ENCODE results near the gene NMNAT2. TPM values are rescaled to one million over a fixed set of nuclear protein-coding genes. Genes with fewer than 3 reads are reported as not detected.

The NMNAT2 gene
- total and polyA plus RNA-seq, 5 donors from 2014 or later = not detected

GRCh38 chr1:183394435-183394834 is 23.7 kb downstream of the NMNAT2 start:
- Mint-ChIP-seq H3K27ac (no peak overlapping the region), H3K36me3 (no peaks in the 10 kb centered on the region), H3K4me1 (no peaks in the 10 kb centered on the region), H3K4me3 (no peak overlapping the region), H3K27me3 (peaks cover 21% of the 10 kb centered on the region), H3K9me3 (peaks cover 0 to 5% (median 0%) of the 10 kb centered on the region in 7 donors)
- DNase-seq (no peak), ATAC-seq (ENCODE audit: low read depth in 2 of 2) (no peak)
- H3K27me3 ChIP-seq (ENCODE audit: control insufficient read depth, insufficient read depth, low read length) = no peaks in the 10 kb centered on the region
- H3K9me3 ChIP-seq (ENCODE audit: control insufficient read depth in 2 of 2, low read length in 2 of 2) = no peaks in the 10 kb centered on the region
- no peak overlapping the region for H3K4me3 ChIP-seq (ENCODE audit: low read depth, low read length)
- H3K4me1 ChIP-seq (ENCODE audit: control insufficient read depth, insufficient read depth, low read length, poor library complexity, severe bottlenecking) = no peaks in the 10 kb centered on the region
- no peaks in the 10 kb centered on the region for H3K36me3 ChIP-seq (ENCODE audit: control insufficient read depth, insufficient read depth, low read length)
- H3K27ac ChIP-seq (ENCODE audit: insufficient read depth, low read length, poor library complexity, severe bottlenecking) = no peak overlapping the region

GRCh38 chr1:183391863-183392262 is 26.3 kb downstream of the NMNAT2 start:
- no peak overlapping the region for H3K27ac ChIP-seq (ENCODE audit: insufficient read depth, low read length, poor library complexity, severe bottlenecking)
- DNase-seq = no peak
- no peaks in the 10 kb centered on the region for H3K27me3 ChIP-seq (ENCODE audit: control insufficient read depth, insufficient read depth, low read length)
- ATAC-seq (ENCODE audit: low read depth in 2 of 2) = no peak
- H3K36me3 ChIP-seq (ENCODE audit: control insufficient read depth, insufficient read depth, low read length) = no peaks in the 10 kb centered on the region
- H3K9me3 Mint-ChIP-seq = peaks cover 0 to 4% (median 0%) of the 10 kb centered on the region in 7 donors
- peaks cover 18% of the 10 kb centered on the region for H3K27me3 Mint-ChIP-seq
- no peaks in the 10 kb centered on the region for H3K4me1 ChIP-seq (ENCODE audit: control insufficient read depth, insufficient read depth, low read length, poor library complexity, severe bottlenecking)
- no peaks in the 10 kb centered on the region for H3K36me3 Mint-ChIP-seq
- no peak overlapping the region for H3K4me3 ChIP-seq (ENCODE audit: low read depth, low read length)
- no peak overlapping the region for H3K4me3 Mint-ChIP-seq
- H3K4me1 Mint-ChIP-seq = no peaks in the 10 kb centered on the region
- H3K27ac Mint-ChIP-seq = no peak overlapping the region
- H3K9me3 ChIP-seq (ENCODE audit: control insufficient read depth in 2 of 2, low read length in 2 of 2) = no peaks in the 10 kb centered on the region

- peaks cover 0 to 4% (median 0%) of the 10 kb centered on the region in 7 donors for H3K9me3 Mint-ChIP-seq
- no peak overlapping the region for H3K4me3 ChIP-seq (ENCODE audit: low read depth, low read length)
- no peak overlapping the region for H3K27ac Mint-ChIP-seq
- ATAC-seq (ENCODE audit: low read depth in 2 of 2) = no peak
- no peak for DNase-seq
- no peak overlapping the region for H3K27ac ChIP-seq (ENCODE audit: insufficient read depth, low read length, poor library complexity, severe bottlenecking)
- H3K27me3 Mint-ChIP-seq = peaks cover 16% of the 10 kb centered on the region
- no peaks in the 10 kb centered on the region for H3K36me3 ChIP-seq (ENCODE audit: control insufficient read depth, insufficient read depth, low read length)
- H3K27me3 ChIP-seq (ENCODE audit: control insufficient read depth, insufficient read depth, low read length) = peaks cover 3% of the 10 kb centered on the region
- no peaks in the 10 kb centered on the region for H3K4me1 Mint-ChIP-seq
- no peaks in the 10 kb centered on the region for H3K36me3 Mint-ChIP-seq
- H3K4me3 Mint-ChIP-seq = no peak overlapping the region
- no peaks in the 10 kb centered on the region for H3K9me3 ChIP-seq (ENCODE audit: control insufficient read depth in 2 of 2, low read length in 2 of 2)
- no peaks in the 10 kb centered on the region for H3K4me1 ChIP-seq (ENCODE audit: control insufficient read depth, insufficient read depth, low read length, poor library complexity, severe bottlenecking)
Measured at GRCh38 chr1:183390561-183390960, 27.6 kb downstream of the NMNAT2 start.

- Mint-ChIP-seq H3K9me3 (peaks cover 0 to 2% (median 0%) of the 10 kb centered on the region in 7 donors), H3K4me3 (no peak overlapping the region), H3K27ac (no peak overlapping the region), H3K4me1 (no peaks in the 10 kb centered on the region), H3K27me3 (peaks cover 12% of the 10 kb centered on the region), H3K36me3 (no peaks in the 10 kb centered on the region)
- Histone ChIP-seq H3K27me3 (ENCODE audit: control insufficient read depth, insufficient read depth, low read length) (peaks cover 5% of the 10 kb centered on the region), H3K4me1 (ENCODE audit: control insufficient read depth, insufficient read depth, low read length, poor library complexity, severe bottlenecking) (no peaks in the 10 kb centered on the region), H3K36me3 (ENCODE audit: control insufficient read depth, insufficient read depth, low read length) (no peaks in the 10 kb centered on the region), H3K27ac (ENCODE audit: insufficient read depth, low read length, poor library complexity, severe bottlenecking) (no peak overlapping the region), H3K9me3 (ENCODE audit: control insufficient read depth in 2 of 2, low read length in 2 of 2) (no peaks in the 10 kb centered on the region), H3K4me3 (ENCODE audit: low read depth, low read length) (no peak overlapping the region)
- DNase-seq = no peak
- no peak for ATAC-seq (ENCODE audit: low read depth in 2 of 2)
Measured at GRCh38 chr1:183388735-183389134, 29.4 kb downstream of the NMNAT2 start.

GRCh38 chr1:183385340-183386144 is 32.6 kb downstream of the NMNAT2 start:
- ATAC-seq (ENCODE audit: low read depth in 2 of 2) (no peak), DNase-seq (no peak)
- no peaks in the 10 kb centered on the region for H3K4me1 ChIP-seq (ENCODE audit: control insufficient read depth, insufficient read depth, low read length, poor library complexity, severe bottlenecking)
- peaks cover 7% of the 10 kb centered on the region for H3K27me3 ChIP-seq (ENCODE audit: control insufficient read depth, insufficient read depth, low read length)
- no peaks in the 10 kb centered on the region for H3K36me3 ChIP-seq (ENCODE audit: control insufficient read depth, insufficient read depth, low read length)
- peaks cover 27% of the 10 kb centered on the region for H3K27me3 Mint-ChIP-seq
- no peak overlapping the region for H3K4me3 Mint-ChIP-seq
- no peak overlapping the region for H3K4me3 ChIP-seq (ENCODE audit: low read depth, low read length)
- no peak overlapping the region for H3K27ac ChIP-seq (ENCODE audit: insufficient read depth, low read length, poor library complexity, severe bottlenecking)
- H3K9me3 ChIP-seq (ENCODE audit: control insufficient read depth in 2 of 2, low read length in 2 of 2) = no peaks in the 10 kb centered on the region
- no peaks in the 10 kb centered on the region for H3K4me1 Mint-ChIP-seq
- no peaks in the 10 kb centered on the region for H3K36me3 Mint-ChIP-seq
- no peak overlapping the region for H3K27ac Mint-ChIP-seq
- peaks cover 0 to 2% (median 0%) of the 10 kb centered on the region in 7 donors for H3K9me3 Mint-ChIP-seq

GRCh38 chr1:183379951-183380350 is 38.2 kb downstream of the NMNAT2 start:
- H3K36me3 ChIP-seq (ENCODE audit: control insufficient read depth, insufficient read depth, low read length) = no peaks in the 10 kb centered on the region
- peaks cover 3% of the 10 kb centered on the region for H3K27me3 ChIP-seq (ENCODE audit: control insufficient read depth, insufficient read depth, low read length)
- no peaks in the 10 kb centered on the region for H3K36me3 Mint-ChIP-seq
- H3K4me1 ChIP-seq (ENCODE audit: control insufficient read depth, insufficient read depth, low read length, poor library complexity, severe bottlenecking) = no peaks in the 10 kb centered on the region
- DNase-seq (no peak), ATAC-seq (ENCODE audit: low read depth in 2 of 2) (no peak)
- H3K9me3 ChIP-seq (ENCODE audit: control insufficient read depth in 2 of 2, low read length in 2 of 2) = no peaks in the 10 kb centered on the region
- H3K27me3 Mint-ChIP-seq = peaks cover 30% of the 10 kb centered on the region
- no peaks in the 10 kb centered on the region for H3K4me1 Mint-ChIP-seq
- H3K4me3 Mint-ChIP-seq = no peak overlapping the region
- H3K9me3 Mint-ChIP-seq = peaks cover 0 to 3% (median 0%) of the 10 kb centered on the region in 7 donors
- H3K27ac Mint-ChIP-seq = no peak overlapping the region
- no peak overlapping the region for H3K4me3 ChIP-seq (ENCODE audit: low read depth, low read length)
- H3K27ac ChIP-seq (ENCODE audit: insufficient read depth, low read length, poor library complexity, severe bottlenecking) = no peak overlapping the region

GRCh38 chr1:183375381-183375780 is 42.8 kb downstream of the NMNAT2 start:
- Histone ChIP-seq H3K36me3 (ENCODE audit: control insufficient read depth, insufficient read depth, low read length) (no peaks in the 10 kb centered on the region), H3K4me3 (ENCODE audit: low read depth, low read length) (no peak overlapping the region), H3K27me3 (ENCODE audit: control insufficient read depth, insufficient read depth, low read length) (peaks cover 4% of the 10 kb centered on the region), H3K9me3 (ENCODE audit: control insufficient read depth in 2 of 2, low read length in 2 of 2) (no peaks in the 10 kb centered on the region), H3K27ac (ENCODE audit: insufficient read depth, low read length, poor library complexity, severe bottlenecking) (no peak overlapping the region), H3K4me1 (ENCODE audit: control insufficient read depth, insufficient read depth, low read length, poor library complexity, severe bottlenecking) (no peaks in the 10 kb centered on the region)
- H3K36me3 Mint-ChIP-seq = no peaks in the 10 kb centered on the region
- H3K27me3 Mint-ChIP-seq = peaks cover 29% of the 10 kb centered on the region
- peaks cover 0 to 3% (median 0%) of the 10 kb centered on the region in 7 donors for H3K9me3 Mint-ChIP-seq
- DNase-seq (no peak), ATAC-seq (ENCODE audit: low read depth in 2 of 2) (no peak)
- no peak overlapping the region for H3K27ac Mint-ChIP-seq
- no peaks in the 10 kb centered on the region for H3K4me1 Mint-ChIP-seq
- no peak overlapping the region for H3K4me3 Mint-ChIP-seq

- Histone ChIP-seq H3K9me3 (ENCODE audit: control insufficient read depth in 2 of 2, low read length in 2 of 2) (no peaks in the 10 kb centered on the region), H3K27me3 (ENCODE audit: control insufficient read depth, insufficient read depth, low read length) (peaks cover 4% of the 10 kb centered on the region), H3K4me3 (ENCODE audit: low read depth, low read length) (no peak overlapping the region), H3K4me1 (ENCODE audit: control insufficient read depth, insufficient read depth, low read length, poor library complexity, severe bottlenecking) (no peaks in the 10 kb centered on the region), H3K36me3 (ENCODE audit: control insufficient read depth, insufficient read depth, low read length) (no peaks in the 10 kb centered on the region), H3K27ac (ENCODE audit: insufficient read depth, low read length, poor library complexity, severe bottlenecking) (no peak overlapping the region)
- Mint-ChIP-seq H3K36me3 (no peaks in the 10 kb centered on the region), H3K27me3 (peaks cover 32% of the 10 kb centered on the region), H3K4me1 (no peaks in the 10 kb centered on the region), H3K4me3 (no peak overlapping the region), H3K9me3 (peaks cover 0 to 3% (median 0%) of the 10 kb centered on the region in 7 donors), H3K27ac (no peak overlapping the region)
- ATAC-seq (ENCODE audit: low read depth in 2 of 2) (no peak), DNase-seq (no peak)
Measured at GRCh38 chr1:183374825-183375224, 43.4 kb downstream of the NMNAT2 start.

All from CD4-positive, CD25-positive, alpha-beta regulatory T cell (primary cell).